HepG2 (cell line): ENCODE results near the gene DNAJC30. TPM values are rescaled to one million over a fixed set of nuclear protein-coding genes. Genes with fewer than 3 reads are reported as not detected.
A peak's percentile ranks its signal among the peaks of the same experiment; 100 is the strongest.

Experiments used
- ATAC-seq: fragments of 200-7000 bp; cut with Tn5 transposase; 3 replicates; pipeline ENCODE4 v1.9.1; 2020; ENCODE audit warnings: mild to moderate bottlenecking, moderate library complexity
- BruUV-seq: library from RNA; stranded (reverse); fragments of 400-500 nt; replicated peaks from 2 replicates; lab custom pipeline; 2021; lab: Mats Ljungman, UMichigan
- CTCF ChIA-PET: fragments of 300-600 bp; formaldehyde crosslinking; extraction: SDS; loops from one replicate; lab custom pipeline; 2021; ENCODE audit warnings: low total read pairs, inconsistent platforms, low intra/inter-chr PET ratio; lab: Yijun Ruan, JAX
- POLR2A ChIA-PET: fragments of 350-600 bp; sonication (Branson Sonifier 250); formaldehyde crosslinking; loops from one replicate; lab custom pipeline; 2020; ENCODE audit warnings: antibody characterized with exemption, inconsistent platforms; lab: Yijun Ruan, JAX
- DNase-seq: peaks from one replicate; pipeline ENCODE4 v3.0.0-alpha.2; 2015; ENCODE audit warnings: low spot score
- FAIRE-seq: peaks from 3 replicates; lab custom pipeline; 2011; peaks lifted over from hg19 to GRCh38; lab: Jason Lieb, UNC
- H2AFZ ChIP-seq: one replicate; pipeline ENCODE4 v1.6.1; 2011; ENCODE audit warnings: low read length, inconsistent platforms
- H3K27ac ChIP-seq: fragments of 300-600 bp; 3 replicates; pipeline ENCODE4 v1.8.0; 2011; ENCODE audit warnings: mixed run types, mild to moderate bottlenecking, mixed read lengths, low read length, inconsistent platforms; ENCODE audit not compliant: insufficient read depth; ENCODE audit errors: extremely low read length
- H3K27me3 ChIP-seq, 2 experiments: fragments of 200-600 bp in 1 of 2; 2 replicates in 1 of 2; 3 replicates in 1 of 2; pipeline versions ENCODE4 v1.6.0 to v1.8.0; 2011; ENCODE audit warnings: low read length in 2 of 2, mild to moderate bottlenecking in 2 of 2, moderate library complexity in 2 of 2, inconsistent platforms in 1 of 2; ENCODE audit not compliant: insufficient read depth in 2 of 2, control insufficient read depth in 1 of 2
- H3K36me3 ChIP-seq, 2 experiments: fragments of 200-600 bp in 1 of 2; replicated peaks in 1 of 2; 2 replicates in 1 of 2; 3 replicates in 1 of 2; pipeline versions ENCODE4 v1.5.1 to v1.8.0; 2011; ENCODE audit warnings: low read length in 2 of 2, inconsistent platforms in 1 of 2; ENCODE audit not compliant: insufficient read depth in 2 of 2, control insufficient read depth in 1 of 2
- H3K4me1 ChIP-seq: 2 replicates; pipeline ENCODE4 v1.5.1; 2012; ENCODE audit warnings: low read length, inconsistent platforms; ENCODE audit not compliant: insufficient read depth
- H3K4me2 ChIP-seq: 2 replicates; pipeline ENCODE4 v1.6.0; 2011; ENCODE audit warnings: low read depth, low read length, inconsistent platforms
- H3K4me3 ChIP-seq, 3 experiments: fragments of 200-600 bp in 1 of 3; sonication (generic), shearing (Covaris generic) in 1 of 3; replicated peaks in 1 of 3; 2 replicates each; pipeline ENCODE4 v1.5.1; 2011 to 2016; ENCODE audit warnings: low read length in 3 of 3, inconsistent platforms in 2 of 3, low read depth in 2 of 3, mild to moderate bottlenecking in 2 of 3, control low read depth in 1 of 3, mixed read lengths in 1 of 3; ENCODE audit not compliant: insufficient read depth in 1 of 3
- H3K79me2 ChIP-seq: one replicate; pipeline ENCODE4 v1.6.1; 2011; ENCODE audit warnings: low read length, inconsistent platforms; ENCODE audit not compliant: insufficient read depth
- H3K9ac ChIP-seq: 2 replicates; pipeline ENCODE4 v1.6.0; 2011; ENCODE audit warnings: mild to moderate bottlenecking, low read depth, low read length, inconsistent platforms; ENCODE audit not compliant: insufficient read depth
- H3K9me3 ChIP-seq: 2 replicates; pipeline ENCODE4 v1.5.1; 2012; ENCODE audit warnings: mild to moderate bottlenecking, low read length
- H4K20me1 ChIP-seq: 2 replicates; pipeline ENCODE4 v1.6.0; 2011; ENCODE audit warnings: inconsistent platforms, mild to moderate bottlenecking, low read length, moderate library complexity; ENCODE audit not compliant: insufficient read depth
- AGO2 ChIP-seq: fragments of 200-400 bp; formaldehyde crosslinking; optimal IDR thresholded peaks from 2 replicates; pipeline ENCODE3; 2017; ENCODE audit warnings: mild to moderate bottlenecking, low read depth, low read length, moderate library complexity
- AKAP8 ChIP-seq: sonication (generic); formaldehyde crosslinking; IDR thresholded peaks from 2 replicates; pipeline ENCODE4 v1.5.1; 2020; ENCODE audit warnings: mild to moderate bottlenecking, missing genetic modification reagents
- CBFB ChIP-seq: sonication (generic); formaldehyde crosslinking; IDR thresholded peaks from 2 replicates; pipeline ENCODE4 v1.4.0; 2020; ENCODE audit warnings: missing genetic modification reagents
- ETS1 ChIP-seq: sonication (generic); formaldehyde crosslinking; IDR thresholded peaks from 2 replicates; pipeline ENCODE4 v1.4.0; 2020; ENCODE audit warnings: missing genetic modification reagents
- ETV6 ChIP-seq: sonication (generic); formaldehyde crosslinking; conservative IDR thresholded peaks from 2 replicates; pipeline ENCODE4 v1.4.0; 2020; ENCODE audit warnings: missing genetic modification reagents
- MED8 ChIP-seq: sonication (generic); formaldehyde crosslinking; IDR thresholded peaks from 2 replicates; pipeline ENCODE4 v1.8.1; 2023; ENCODE audit warnings: mild to moderate bottlenecking, missing genetic modification reagents; ENCODE audit not compliant: insufficient replicate concordance
- PBX2 ChIP-seq: IDR thresholded peaks from 2 replicates; pipeline ENCODE4 v1.6.1; 2016; ENCODE audit warnings: control low read depth
- SETDB1 ChIP-seq: sonication (generic); formaldehyde crosslinking; IDR thresholded peaks from 2 replicates; pipeline ENCODE4 v1.5.1; 2020; ENCODE audit warnings: missing genetic modification reagents, mild to moderate bottlenecking, borderline replicate concordance
- U2AF2 ChIP-seq: fragments of 200-400 bp; formaldehyde crosslinking; IDR thresholded peaks from 2 replicates; pipeline ENCODE4 v1.6.1; 2017; ENCODE audit warnings: low read depth, mild to moderate bottlenecking, low read length
- ZBTB40 ChIP-seq, 2 experiments: fragments of 450-650 bp in 1 of 2; sonication (generic) in 1 of 2; formaldehyde crosslinking in 1 of 2; IDR thresholded peaks; 2 replicates each; pipeline versions ENCODE4 v1.6.1 to v1.8.0; 2016 to 2022; ENCODE audit warnings: antibody characterized with exemption in 1 of 2, mild to moderate bottlenecking in 1 of 2, missing genetic modification reagents in 1 of 2
- ZNF326 ChIP-seq: sonication (generic); formaldehyde crosslinking; IDR thresholded peaks from 2 replicates; pipeline ENCODE4 v1.4.0; 2020; ENCODE audit warnings: missing genetic modification reagents, borderline replicate concordance
- ZNF329 ChIP-seq: sonication (generic); formaldehyde crosslinking; IDR thresholded peaks from 2 replicates; pipeline ENCODE4 v1.9.0; 2021; ENCODE audit warnings: low read depth, mild to moderate bottlenecking, missing genetic modification reagents
- ZNF552 ChIP-seq: sonication (generic); formaldehyde crosslinking; IDR thresholded peaks from 2 replicates; pipeline ENCODE4 v1.9.0; 2022; ENCODE audit warnings: missing genetic modification reagents, mild to moderate bottlenecking, borderline replicate concordance
- ZNF777 ChIP-seq: sonication (generic); formaldehyde crosslinking; IDR thresholded peaks from 2 replicates; pipeline ENCODE4 v1.4.0; 2020; ENCODE audit warnings: missing genetic modification reagents
- WGBS: methylation state at CpG from one replicate; pipeline ENCODE4 v1.1.6; 2017; ENCODE audit warnings: low lambda C conversion rate; 5-methylcytosine and 5-hydroxymethylcytosine counted together
- in situ Hi-C: cut with HindIII; loops from 2 replicates; pipeline ENCODE4 v1.10.0; 2017; ENCODE audit warnings: low pct_unique_long_range_greater_than_20kb; ENCODE audit not compliant: extremely low pct_ligation_motif_present
- intact Hi-C: fragments of 100-400 bp; cut with micrococcal nuclease; formaldehyde crosslinking; loops from one replicate; pipeline ENCODE4 v1.10.0; 2022; ENCODE audit not compliant: unreplicated experiment
- polyA plus RNA-seq, 8 experiments: library from polyadenylated mRNA; depleted of rRNA in 3 of 8; stranded (reverse) in 7 of 8; unstranded in 1 of 8; fragments of >200 nt; fragmentation: Illumina TruSeq in 4 of 8; extraction: Trizol in 4 of 8; gene quantifications; 2 replicates each; pipeline versions ENCODE4 v1.2.1 to v1.2.3, GENCODE V29; 2011 to 2016; ENCODE audit warnings: low read depth in 4 of 8, missing spikeins in 1 of 8, mixed read lengths in 1 of 8; ENCODE audit not compliant: insufficient read depth in 1 of 8
- total RNA-seq, 5 experiments: library from RNA; depleted of rRNA; stranded (reverse); fragments of >200 nt; fragmentation: Illumina TruSeq; extraction: Trizol; gene quantifications; 2 replicates each; pipeline ENCODE4 v1.2.3, GENCODE V29; 2016; ENCODE audit warnings: low read depth in 1 of 5

DNAJC30 gene
- total and polyA plus RNA-seq, 2 of the 13 experiments (the other 11 are each of a cell fraction or from before 2014, with no cell fraction given) = 3.3 to 3.8 TPM

- ChIA-PET CTCF (no interaction called here), POLR2A (no interaction called here)
- intact Hi-C loops (loop anchor here (2.0 to 5.0 kb wide), 2 partner anchors 16 to 35 kb away; partner anchors contain the start of genes STX1A and VPS37D), in situ Hi-C loops (no loop called here)
- H3K36me3 ChIP-seq = peaks cover 6 to 18% of the 10 kb centered on the region in 2 experiments; a peak in 4 of 5 replicates
- H3K79me2 ChIP-seq = peaks cover 52% of the 10 kb centered on the region
- no peaks in the 10 kb centered on the region for H3K9me3 ChIP-seq
- H3K27ac ChIP-seq = peak overlapping the region; percentile 75
- ATAC-seq = peak; percentile 24
- H3K27me3 ChIP-seq = no peaks in the 10 kb centered on the region; a peak in 1 of 5 replicates
- no peak for FAIRE-seq
- 2% methylated on average over 12 of the region's 33 CpGs for WGBS
- H3K4me3 ChIP-seq = peak overlapping the region; percentile 85 to 92 (median 91)
- no peak overlapping the region for H2AFZ ChIP-seq
- peaks cover 41% of the 10 kb centered on the region for H3K4me1 ChIP-seq
- TSS peak; percentile 58 for BruUV-seq
- peak overlapping the region; percentile 86 for H3K9ac ChIP-seq
- no peak for DNase-seq
- H4K20me1 ChIP-seq = no peaks in the 10 kb centered on the region
- H3K4me2 ChIP-seq = peak overlapping the region; percentile 76
- TF ChIP-seq AKAP8 = 0 out of 2 replicates have a peak, but pooled peaks have one; percentile 28
- no peak for TF ChIP-seq CBFB (CRISPR knock-in tag)
- TF ChIP-seq ZNF326 (CRISPR knock-in tag) = no peak
- no peak for TF ChIP-seq U2AF2
- TF ChIP-seq SETDB1 (CRISPR knock-in tag) = peak; percentile 33; the same call in 1 of the 2 replicates
- no peak for TF ChIP-seq MED8 (CRISPR knock-in tag)
- no peak for TF ChIP-seq ZBTB40 (IDR thresholded peaks at IDR 0.05)
- 0 out of 2 replicates have a peak, but pooled peaks have one; percentile 15 for TF ChIP-seq ZBTB40 (CRISPR knock-in tag; IDR thresholded peaks at IDR 0.05)
- 0 out of 2 replicates have a peak, but pooled peaks have one; percentile 6 for TF ChIP-seq ZNF329 (CRISPR knock-in tag)
- TF ChIP-seq PBX2 = no peak
- TF ChIP-seq ETS1 (CRISPR knock-in tag) = no peak
- 0 out of 2 replicates have a peak, but pooled peaks have one; percentile 56 for TF ChIP-seq ZNF777
- TF ChIP-seq AGO2 = peak; percentile 51
- TF ChIP-seq ETV6 = no peak
- TF ChIP-seq ZNF552 = no peak
These were observed 553 bp downstream of the DNAJC30 start for GRCh38 chr7:73682745-73683055.
